Endometrium (tissue), 2 donors: Measurements from ENCODE around the gene PMEPA1.
A peak's percentile ranks its signal among the peaks of the same experiment; 100 is the strongest.

Experiments used
- FAIRE-seq: peaks from 2 replicates; lab custom pipeline; 2012; peaks lifted over from hg19 to GRCh38; lab: Jason Lieb, UNC
- donor health status: control.
- donor health status: control.

PMEPA1 gene, protein sequence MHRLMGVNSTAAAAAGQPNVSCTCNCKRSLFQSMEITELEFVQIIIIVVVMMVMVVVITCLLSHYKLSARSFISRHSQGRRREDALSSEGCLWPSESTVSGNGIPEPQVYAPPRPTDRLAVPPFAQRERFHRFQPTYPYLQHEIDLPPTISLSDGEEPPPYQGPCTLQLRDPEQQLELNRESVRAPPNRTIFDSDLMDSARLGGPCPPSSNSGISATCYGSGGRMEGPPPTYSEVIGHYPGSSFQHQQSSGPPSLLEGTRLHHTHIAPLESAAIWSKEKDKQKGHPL

DNA sequence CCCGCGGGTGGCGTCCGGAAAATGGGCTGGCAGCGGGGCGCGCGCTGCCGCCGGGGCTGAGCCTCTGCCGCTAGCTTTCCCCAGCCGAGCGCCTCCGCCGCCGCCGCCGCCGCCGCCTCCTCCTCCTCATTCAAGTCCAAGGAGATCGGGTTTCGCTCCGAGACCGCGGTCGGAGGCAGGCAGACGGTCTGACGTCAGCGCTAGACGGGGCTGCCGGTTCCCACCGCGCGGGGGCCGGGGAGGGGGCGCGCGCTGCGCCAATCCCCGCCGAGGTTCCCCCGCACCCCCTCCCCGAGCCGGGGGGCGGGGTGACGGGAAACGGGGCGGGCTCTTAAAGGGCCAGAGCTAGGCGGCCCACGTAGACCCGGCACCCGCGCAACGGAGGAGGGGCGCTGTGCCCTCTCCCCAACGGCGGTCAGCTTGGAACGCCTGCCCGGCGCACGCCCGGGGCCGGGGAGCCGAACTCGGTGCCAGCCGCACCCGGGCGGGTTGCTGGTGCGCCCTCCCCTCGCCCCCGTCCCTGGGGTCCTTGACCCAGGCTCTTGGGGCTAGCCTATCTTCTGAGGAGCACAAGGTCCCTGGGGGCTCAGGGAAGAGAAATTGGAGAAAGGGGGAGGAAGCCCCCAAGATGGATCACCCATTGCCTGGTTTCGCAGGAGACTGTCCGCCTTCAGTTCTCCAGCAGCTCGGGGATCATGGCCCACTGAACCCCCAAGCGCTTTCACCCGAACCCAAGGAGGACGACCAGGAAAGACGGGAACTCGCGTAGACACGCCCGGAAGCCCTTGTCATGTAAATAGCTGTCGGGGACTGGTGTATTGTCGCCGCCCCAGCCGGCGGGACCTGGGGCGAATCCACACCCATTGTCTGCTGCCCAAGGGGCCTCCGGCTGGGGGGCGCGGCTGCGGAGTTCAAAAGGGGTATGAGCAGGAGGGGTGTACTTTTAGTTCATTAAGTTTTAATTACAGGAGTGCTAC lies at the start of gene PMEPA1:
Gene PMEPA1 (minus strand): TSS at position 193 of the 977 bp plus-strand sequence. CDS start 433 bp downstream, outside the sequence.
- FAIRE-seq = no peak

DNA sequence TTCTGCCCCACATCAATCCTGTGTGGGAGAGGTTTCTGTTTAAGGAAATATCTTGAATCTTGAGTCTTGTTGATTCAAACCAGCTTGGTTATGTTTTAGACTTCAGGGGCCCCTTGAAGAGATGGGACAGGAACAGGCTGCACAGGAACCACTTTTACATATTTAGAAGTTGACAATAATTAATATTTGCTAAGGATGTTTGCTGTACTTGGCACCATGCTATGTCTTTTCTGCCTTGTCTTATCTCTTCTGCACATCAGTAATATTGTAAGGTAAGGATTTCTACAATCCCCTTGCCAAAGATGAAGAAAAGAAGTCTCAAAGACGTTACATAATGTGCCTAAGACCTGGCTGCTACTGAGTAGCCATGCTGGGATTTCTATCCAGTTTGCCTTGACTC lies 48.0 kb upstream of the PMEPA1 start:
- no peak for FAIRE-seq

DNA sequence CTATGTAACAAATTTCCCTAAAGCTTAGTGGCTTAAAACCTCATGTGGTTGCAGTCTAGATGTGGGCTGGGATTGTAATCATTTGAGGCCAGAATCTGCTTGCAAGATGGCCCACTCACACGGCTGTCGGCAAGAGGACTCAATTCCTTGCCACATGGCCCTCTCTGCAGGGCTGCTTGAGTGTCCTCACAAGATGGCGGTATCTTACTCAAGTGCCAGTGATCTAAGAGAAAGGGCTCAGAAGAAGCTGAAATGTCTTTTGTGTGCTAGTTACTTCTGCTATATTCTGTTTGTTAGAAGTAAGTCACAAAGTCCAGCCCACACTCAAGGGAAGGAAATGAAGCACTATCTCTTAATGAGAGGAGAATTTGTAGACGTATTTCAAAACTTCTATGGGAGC lies 47.1 kb upstream of the PMEPA1 start:
- no peak for FAIRE-seq

DNA sequence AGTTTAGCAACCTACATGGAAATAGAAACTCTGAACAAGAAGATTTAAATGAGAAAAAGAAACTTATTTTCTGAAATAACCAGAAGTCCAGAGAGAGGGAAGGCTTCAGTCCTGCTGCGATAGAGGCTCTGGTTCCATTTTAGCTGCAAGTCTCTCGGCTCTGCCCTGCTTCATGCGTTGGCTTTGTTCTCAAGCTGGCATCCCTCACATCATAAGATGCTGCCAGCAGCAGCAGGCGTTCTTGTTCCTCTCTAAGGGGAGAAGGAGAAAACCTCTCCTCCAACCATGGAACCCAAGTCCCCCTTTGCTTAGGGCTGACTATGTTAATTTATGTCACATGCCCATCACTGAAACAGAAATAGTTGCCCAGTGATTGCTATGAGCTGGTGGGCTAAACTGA lies 46.4 kb upstream of the PMEPA1 start:
- FAIRE-seq = no peak

DNA sequence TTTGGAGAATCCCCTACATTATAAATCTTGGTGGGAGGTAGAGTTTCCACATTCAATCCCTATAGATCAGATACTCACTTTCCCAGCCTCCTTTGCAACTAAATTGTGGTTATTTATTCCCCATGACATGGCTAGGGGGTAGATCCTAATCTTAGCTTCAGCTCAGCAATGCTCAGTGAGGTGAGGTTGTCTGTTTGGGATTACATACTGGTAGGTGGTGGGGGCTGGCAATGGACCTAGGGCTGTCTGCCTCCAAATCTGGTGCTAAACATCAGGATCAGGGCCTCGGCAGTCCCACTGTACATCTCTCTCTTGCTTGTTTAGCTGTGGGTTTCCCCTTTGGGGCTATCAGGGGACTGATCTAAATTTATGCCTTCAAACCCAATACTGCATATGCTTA lies 45.8 kb upstream of the PMEPA1 start:
- no peak for FAIRE-seq

DNA sequence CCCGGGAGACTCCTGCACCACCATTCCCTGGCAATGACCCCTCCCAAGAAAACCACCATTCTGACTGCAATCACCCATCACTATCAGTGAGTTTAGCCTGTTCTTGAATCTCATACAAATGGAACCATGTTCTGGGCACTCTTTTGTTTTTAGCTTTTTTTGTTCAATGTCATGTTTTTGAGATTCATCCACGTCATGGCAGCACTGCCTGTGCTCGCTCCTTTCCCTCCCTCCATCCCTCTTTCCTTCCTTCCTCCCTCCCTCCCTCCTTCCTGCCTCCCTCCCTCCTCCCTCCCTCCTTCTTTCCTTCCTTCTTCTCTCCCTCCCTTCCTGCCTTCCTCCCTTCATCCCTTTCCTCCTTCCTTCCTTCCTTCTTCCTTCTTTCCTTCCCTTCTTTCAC lies 44.4 kb upstream of the PMEPA1 start:
- no peak for FAIRE-seq

DNA sequence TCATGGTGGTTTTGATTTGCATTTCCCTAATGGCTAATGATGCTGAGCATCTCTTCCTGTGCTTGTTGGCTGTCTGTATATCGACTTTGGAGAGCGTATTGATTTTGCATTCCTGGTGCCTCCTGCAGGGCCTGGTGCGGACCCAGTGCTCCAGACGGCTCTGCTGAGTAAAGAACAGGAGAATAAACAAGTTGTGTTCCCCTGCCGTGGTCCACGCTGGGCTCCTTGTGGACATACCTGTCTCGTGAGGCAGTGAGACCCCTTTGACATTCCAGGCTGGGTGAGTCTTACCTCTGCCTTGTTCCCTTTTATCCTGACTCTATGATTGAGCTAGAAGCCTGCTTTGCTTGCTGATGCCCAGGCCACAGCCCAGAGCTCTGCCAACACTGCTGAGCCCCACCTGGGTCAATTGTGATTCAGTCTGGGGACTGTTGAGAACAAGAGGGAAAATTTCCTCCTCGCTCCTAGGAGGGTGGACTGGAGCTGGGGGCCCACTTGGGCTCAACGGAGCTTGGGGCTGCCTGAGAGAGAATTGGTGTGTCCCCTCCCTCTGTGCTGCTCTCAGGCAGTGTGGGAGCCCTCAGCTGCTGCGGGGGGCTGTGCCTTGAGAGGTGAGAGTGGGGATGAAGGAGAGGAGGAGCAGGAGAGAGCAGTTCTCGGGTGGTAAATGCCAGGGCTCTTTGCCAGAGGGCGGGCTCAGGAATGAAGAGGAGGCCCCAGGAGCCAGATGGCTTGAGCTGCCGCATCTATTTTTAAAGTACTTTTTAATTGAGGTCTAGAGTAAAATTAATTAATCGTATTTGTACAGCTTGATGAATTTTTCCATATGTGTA lies 43.7 kb upstream of the PMEPA1 start:
- FAIRE-seq = no peak

DNA sequence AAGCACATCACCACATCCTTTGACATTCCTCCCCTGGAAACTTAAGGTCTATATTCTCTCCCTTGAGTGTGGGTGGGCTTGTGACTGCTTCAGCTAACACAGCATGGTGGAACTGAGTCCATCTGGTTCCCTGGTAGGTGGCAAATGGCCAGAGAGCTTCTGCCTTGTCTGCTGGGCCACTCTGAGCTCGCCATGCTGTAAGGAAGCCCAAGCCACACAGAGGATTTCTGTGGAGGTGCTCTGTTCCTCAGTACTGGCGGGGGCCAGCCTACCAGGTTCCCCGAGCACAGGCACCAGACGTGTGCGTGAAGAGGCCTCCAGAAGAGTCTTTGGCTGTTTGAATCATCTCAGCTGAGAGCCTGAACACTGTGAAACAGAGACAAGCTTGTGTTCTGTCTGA lies 41.6 kb upstream of the PMEPA1 start:
- no peak for FAIRE-seq

DNA sequence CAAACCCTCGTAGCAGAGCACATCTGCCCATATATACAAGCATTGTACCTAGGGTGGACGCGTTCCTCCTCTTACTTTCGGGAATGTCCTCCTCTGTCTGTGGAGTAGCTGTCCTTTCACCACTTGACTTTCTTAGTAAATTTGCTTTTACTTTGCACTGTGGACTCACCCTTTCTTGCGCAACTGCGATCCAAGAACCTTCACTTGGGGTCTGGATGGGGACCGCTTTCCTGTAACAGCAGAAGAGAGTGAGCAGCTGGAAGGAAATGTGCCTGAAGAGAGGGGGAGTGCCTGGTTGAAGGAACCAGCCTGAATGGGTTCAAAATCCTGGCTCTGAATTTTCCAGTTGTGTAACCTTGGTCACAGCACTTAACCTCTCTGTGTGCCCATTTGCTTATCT lies 40.1 kb upstream of the PMEPA1 start:
- no peak for FAIRE-seq

DNA sequence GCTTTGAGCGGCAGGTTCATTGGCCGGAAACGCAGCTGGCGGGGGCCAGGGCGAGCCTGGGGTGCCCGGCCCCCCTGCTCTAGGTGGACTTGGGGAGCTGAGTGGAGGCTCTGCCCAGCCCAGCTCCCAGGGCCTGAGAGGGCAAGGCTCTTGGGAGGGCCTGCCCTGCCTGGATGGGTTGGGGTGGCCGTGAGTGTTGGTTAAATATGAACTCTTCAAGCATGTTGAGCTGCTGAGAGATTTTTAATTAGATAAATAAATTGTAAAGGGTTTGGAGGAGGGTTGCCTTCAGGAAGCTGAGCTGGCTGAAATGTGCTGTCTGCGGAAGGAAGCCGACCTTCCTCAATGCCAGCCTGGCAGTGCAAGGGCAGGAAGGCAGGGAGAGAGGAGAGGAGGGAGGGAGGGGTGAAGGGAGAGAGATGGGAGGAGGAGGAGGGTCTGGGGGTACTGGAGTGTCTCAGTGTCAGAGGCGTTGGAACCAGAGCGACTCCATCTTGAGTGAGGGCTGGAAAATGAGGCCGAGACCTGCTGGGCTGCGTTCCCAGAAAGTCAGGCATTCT lies 39.4 kb upstream of the PMEPA1 start:
- FAIRE-seq = no peak

DNA sequence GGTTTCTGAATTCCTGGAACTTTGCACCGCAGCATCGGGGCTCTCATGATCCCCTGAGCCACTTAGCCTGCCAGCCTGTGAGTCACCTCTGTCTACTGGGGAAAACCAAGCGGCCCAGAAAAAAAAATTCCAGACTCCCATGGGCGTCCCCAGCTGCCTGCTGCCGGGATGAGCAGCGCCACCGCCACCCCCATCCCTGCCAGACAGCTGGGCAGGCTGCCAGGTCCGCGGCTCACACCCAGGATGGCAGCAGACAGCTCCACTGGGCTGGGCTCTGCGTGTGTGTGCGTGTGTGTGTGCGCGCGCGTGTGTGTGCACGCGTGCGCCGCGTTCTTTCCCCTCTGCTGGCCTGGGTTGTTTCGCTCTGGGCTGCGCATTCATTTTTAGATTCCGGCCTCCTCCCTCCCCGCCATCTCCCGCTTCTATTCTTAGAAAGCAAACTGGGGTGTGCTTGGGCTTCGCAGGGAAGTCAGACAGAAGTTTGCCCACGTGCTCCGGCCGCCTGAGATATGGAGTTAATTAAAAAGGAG lies 38.9 kb upstream of the PMEPA1 start:
- FAIRE-seq = peak; percentile 61

DNA sequence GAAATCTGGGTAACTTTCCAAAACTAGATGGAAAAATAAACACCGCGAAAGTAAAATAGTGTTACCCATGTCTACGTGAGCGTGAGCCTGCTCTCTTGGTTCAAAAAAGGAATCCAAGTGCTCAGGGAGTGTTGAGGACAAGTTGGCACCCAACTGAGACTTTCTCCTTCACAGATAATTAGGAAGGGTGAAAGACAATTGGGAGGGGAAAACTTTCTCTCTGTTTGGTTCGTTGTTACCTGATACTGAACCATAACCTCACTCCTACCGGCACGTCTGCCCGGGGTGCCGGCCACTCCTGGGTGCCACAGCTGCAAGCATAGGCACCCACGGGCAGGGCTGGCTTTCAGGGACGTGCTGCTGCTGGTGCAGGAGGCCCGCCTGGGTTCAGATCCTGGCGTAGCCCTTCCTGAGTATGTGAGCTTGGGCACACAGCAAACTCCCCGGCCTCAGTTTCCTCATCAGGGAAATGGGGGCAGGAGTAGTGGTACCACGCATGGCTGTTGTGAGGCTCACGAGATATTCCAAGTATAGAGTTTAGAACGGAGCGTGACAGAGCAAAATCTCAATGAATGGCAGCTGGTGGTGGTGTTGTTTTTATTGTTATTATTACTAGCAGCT lies 38.2 kb upstream of the PMEPA1 start:
- no peak for FAIRE-seq

DNA sequence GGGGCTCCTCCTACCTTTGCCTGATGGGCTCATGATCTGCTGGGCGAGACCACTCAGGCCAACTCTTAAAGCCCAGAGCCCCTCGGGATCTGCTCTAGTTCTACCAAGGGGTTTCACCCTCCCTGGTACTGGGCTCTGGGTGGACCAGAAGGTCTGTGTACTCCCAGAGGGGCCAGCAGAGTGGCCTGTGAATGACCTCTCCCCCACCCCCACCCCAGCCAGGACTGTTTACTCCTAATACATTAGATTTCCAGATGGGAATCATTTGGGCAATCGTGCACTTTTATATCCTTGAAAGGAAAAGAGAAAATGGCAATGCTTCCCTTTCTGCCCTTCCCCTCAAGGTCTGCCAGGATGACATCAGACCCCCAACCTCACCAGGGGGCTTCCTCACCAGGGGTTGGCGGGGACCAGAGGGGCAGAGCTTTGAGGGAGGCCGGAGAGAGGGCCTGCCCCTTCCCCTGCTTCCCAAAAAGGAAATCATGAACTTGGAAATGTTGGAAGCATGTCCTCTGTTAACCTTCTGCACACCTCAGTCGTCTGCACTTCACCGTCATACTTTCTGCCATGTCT lies 37.1 kb upstream of the PMEPA1 start:
- FAIRE-seq = no peak

DNA sequence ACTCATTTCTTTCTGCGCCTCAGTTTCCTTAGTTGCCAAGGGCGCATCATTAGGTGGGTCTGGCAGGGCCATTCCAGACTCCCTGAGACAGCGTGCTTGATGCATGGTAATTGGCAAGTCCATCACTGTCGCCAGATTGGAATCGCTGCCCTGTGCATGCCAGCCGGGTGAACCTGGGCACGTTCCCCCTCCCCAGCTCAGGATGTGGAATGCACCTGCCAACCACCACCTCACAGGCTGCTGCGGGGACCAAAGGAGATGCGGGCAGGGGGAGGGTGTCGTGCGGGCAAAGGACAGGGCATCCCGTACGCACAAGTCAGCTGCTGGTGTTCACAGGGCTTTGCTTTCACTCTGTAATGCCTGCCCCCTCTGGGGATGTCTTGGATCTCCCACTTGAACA lies 36.4 kb upstream of the PMEPA1 start:
- FAIRE-seq = no peak

DNA sequence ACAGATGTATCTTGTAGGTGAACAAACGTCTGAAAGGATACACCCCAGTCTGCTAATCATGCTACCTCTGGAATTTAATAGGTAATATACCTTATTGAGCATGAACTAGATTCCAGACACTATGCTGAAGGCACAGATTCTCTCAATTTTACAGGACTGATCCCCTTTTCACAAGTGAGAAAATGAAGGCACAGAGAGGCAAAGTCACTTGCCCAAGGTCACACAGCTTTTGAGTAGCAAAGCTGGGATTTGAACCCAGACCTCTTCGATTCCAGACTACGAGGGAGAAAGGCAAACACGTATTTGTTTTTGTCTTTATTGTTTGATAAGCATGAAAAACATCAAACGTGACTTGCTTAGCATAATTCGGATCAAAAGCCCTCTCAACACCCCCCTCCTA lies 34.4 kb upstream of the PMEPA1 start:
- no peak for FAIRE-seq

DNA sequence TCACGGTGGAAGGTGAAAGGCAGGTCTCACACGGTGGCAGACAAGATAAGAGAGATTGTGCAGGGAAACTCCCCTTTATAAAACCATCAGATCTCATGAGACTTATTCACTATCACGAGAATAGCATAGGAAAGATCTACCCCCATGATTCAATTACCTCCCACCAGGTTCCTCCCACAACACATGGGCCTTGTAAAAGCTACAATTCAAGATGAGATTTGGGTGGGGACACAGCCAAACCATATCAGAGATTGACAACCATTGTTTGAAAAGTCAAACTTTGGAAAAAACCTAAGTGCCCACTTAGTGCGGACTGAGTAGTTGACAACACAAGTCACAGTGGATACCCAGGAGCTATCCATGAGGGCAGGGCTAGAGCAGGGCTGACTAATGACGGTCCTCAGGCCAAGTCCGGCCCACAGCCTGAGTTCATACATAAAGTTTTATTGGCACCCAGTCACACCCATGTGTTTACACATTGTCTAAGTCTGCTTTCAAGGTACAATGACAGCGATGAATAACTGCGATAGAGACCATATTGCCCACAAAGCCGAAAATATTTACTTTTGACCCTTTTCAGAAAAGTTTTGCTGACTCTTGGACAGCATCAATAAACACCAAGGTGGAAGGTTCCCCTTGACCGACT lies 33.8 kb upstream of the PMEPA1 start:
- no peak for FAIRE-seq

DNA sequence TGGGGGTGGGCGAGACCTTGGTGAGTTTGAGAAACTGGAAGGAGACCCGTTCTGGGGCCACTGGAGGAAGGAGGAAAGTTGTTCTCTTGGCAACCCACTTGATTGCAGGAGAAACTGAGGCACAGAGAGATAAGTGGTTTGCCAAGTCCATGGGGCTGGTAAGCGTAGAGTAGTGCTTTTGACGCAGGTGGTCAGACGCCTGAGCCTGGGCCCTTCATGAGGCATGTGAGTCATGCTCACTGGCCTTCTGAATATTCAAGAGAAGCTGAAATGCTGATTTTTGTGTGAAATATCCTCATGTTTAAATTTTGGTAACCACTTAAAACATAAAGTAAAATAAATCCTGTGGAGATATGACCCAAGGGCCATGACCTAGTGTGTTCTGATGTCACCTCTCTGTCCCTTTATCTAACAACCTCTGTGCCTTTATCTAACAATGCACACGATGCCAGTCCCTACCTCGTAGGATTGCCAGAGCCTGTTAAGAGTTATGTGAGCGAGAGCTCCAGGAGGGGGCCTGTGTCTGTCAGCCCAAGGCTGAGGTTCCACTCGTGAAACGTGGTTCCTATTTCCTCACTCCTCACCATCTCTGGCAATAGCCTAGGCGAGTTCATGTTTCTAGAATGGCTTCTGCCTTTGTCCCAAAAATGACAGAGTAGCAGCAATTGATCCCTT lies 32.8 kb upstream of the PMEPA1 start:
- no peak for FAIRE-seq

DNA sequence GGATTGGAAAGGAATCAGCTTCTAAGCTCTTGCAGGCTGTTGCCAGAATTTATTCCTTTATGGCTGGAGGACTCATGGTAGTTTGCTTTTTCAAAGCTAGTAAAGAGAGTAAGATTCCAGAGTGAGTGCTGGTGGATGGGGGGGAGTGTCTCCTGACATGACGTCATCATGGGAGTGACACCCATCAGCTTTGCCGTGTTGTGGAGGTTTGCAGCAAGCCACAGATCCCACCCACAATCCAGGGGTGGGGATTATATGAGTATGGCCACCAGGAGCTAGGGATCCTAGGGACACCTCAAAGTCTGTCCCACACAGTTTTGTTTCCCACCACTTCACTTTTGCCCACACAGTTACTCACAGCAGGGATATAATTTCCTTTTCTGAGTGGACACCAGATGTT lies 28.7 kb upstream of the PMEPA1 start:
- no peak for FAIRE-seq

DNA sequence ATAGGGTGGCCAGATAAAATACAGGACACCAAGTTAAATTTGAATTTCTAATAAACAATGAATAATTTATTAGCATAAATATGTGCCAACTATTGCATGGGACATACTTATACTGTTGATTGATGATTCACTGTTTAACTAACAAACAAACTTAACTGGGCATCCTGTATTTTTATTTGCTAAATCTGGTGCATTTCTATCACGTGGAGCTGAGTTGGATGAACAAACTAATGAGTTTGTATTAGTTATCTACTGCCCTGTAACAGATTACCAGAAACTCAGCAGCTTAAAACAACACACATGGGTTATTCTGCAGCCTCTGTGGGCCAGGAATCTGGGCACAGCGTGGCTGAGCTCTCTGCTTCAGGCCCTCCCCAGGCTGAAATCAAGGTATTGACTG lies 28.2 kb upstream of the PMEPA1 start:
- FAIRE-seq = no peak

DNA sequence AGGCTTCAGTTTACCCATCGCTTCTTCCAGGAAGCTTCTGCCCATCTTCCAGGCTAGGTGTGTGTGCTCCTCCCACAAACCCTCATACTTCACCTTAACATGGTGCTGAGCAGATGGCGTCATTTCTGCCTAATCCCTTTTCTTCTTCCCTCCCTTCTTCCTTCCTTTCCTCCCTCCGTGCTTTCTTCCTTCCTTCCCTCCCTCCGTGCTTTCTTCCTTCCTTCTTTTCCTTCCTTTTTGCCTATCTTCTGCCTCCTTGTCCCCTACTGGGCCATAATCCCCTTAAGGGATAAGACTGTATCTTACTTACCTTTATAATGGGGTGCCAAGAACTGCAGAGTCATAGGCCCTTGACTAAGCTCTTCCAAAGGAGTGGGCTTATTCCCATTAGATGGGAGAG lies 27.5 kb upstream of the PMEPA1 start:
- FAIRE-seq = no peak
